H1 (cell line): Measurements from ENCODE around the gene SH3RF3. TPM values are rescaled to one million over a fixed set of nuclear protein-coding genes. Genes with fewer than 3 reads are reported as not detected.

Experiments used
- CTCF ChIA-PET: fragments of 300-600 bp; sonication (Branson Sonifier 250); formaldehyde crosslinking; loops from one replicate; lab custom pipeline; 2021; ENCODE audit not compliant: partially characterized antibody; lab: Charles Lee
- POLR2A ChIA-PET: fragments of 300-600 bp; sonication (Branson Sonifier 250); formaldehyde crosslinking; loops from one replicate; lab custom pipeline; 2021; ENCODE audit warnings: inconsistent platforms; ENCODE audit not compliant: partially characterized antibody; lab: Charles Lee
- DNase-seq, 2 experiments: peaks; one replicate each; pipeline versions ENCODE4 v3.0.0 to v3.0.0-alpha.2; 2010 to 2022; ENCODE audit warnings: low spot score in 2 of 2, low read depth in 1 of 2, mixed read lengths in 1 of 2
- FAIRE-seq: peaks from 2 replicates; lab custom pipeline; 2011; peaks lifted over from hg19 to GRCh38; lab: Jason Lieb, UNC
- H2AFZ ChIP-seq: 2 replicates; pipeline ENCODE4 v1.8.1; 2012; ENCODE audit warnings: low read length, inconsistent platforms
- H2AK5ac ChIP-seq: 2 replicates; pipeline ENCODE4 v1.6.1; 2013; ENCODE audit warnings: low read depth, low read length
- H2BK120ac ChIP-seq: replicated peaks from 2 replicates; pipeline ENCODE3; 2013; ENCODE audit warnings: low read depth, low read length, inconsistent platforms
- H2BK12ac ChIP-seq: 2 replicates; pipeline ENCODE4 v1.6.1; 2013; ENCODE audit warnings: low read depth, low read length
- H2BK15ac ChIP-seq: 2 replicates; pipeline ENCODE4 v1.6.1; 2013; ENCODE audit warnings: low read length
- H2BK20ac ChIP-seq: 2 replicates; pipeline ENCODE4 v1.6.1; 2013; ENCODE audit warnings: low read length
- H2BK5ac ChIP-seq: 2 replicates; pipeline ENCODE4 v1.6.1; 2013; ENCODE audit warnings: low read depth, low read length
- H3K14ac ChIP-seq: 2 replicates; pipeline ENCODE4 v1.6.1; 2013; ENCODE audit warnings: inconsistent platforms; ENCODE audit not compliant: insufficient read length
- H3K18ac ChIP-seq: 2 replicates; pipeline ENCODE4 v1.6.1; 2013; ENCODE audit warnings: low read length; ENCODE audit errors: extremely low read depth
- H3K23ac ChIP-seq: 2 replicates; pipeline ENCODE4 v1.6.1; 2013; ENCODE audit warnings: inconsistent platforms; ENCODE audit not compliant: insufficient read length
- H3K23me2 ChIP-seq: 2 replicates; pipeline ENCODE4 v1.6.1; 2013; ENCODE audit warnings: low read depth, low read length
- H3K27ac ChIP-seq: 2 replicates; pipeline ENCODE4 v1.6.1; 2011; ENCODE audit warnings: low read depth, low read length, inconsistent platforms
- H3K27me3 ChIP-seq, 4 experiments: replicated peaks in 1 of 4; 1 replicate in 1 of 4; 2 replicates in 3 of 4; pipeline versions ENCODE4 v1.6.1 to v1.8.1; 2011 to 2013; ENCODE audit warnings: low read length in 3 of 4, mild to moderate bottlenecking in 3 of 4, inconsistent platforms in 2 of 4, mixed read lengths in 2 of 4, moderate library complexity in 1 of 4; ENCODE audit not compliant: control insufficient read depth in 3 of 4, insufficient read depth in 3 of 4; ENCODE audit errors: extremely low read depth in 1 of 4
- H3K36me3 ChIP-seq, 4 experiments: 2 replicates each; pipeline versions ENCODE4 v1.6.1 to v1.8.1; 2011 to 2013; ENCODE audit warnings: mild to moderate bottlenecking in 4 of 4, low read length in 3 of 4, moderate library complexity in 2 of 4, control low read depth in 1 of 4, inconsistent platforms in 1 of 4; ENCODE audit not compliant: insufficient read depth in 4 of 4, control insufficient read depth in 2 of 4
- H3K4ac ChIP-seq: replicated peaks from 2 replicates; pipeline ENCODE3; 2013; ENCODE audit warnings: low read length, low read depth, mixed read lengths, inconsistent platforms; ENCODE audit not compliant: insufficient read length
- H3K4me1 ChIP-seq, 4 experiments: replicated peaks in 1 of 4; 1 replicate in 1 of 4; 2 replicates in 3 of 4; pipeline versions ENCODE4 v1.6.1 to v1.8.1; 2011 to 2013; ENCODE audit warnings: low read length in 3 of 4, inconsistent platforms in 2 of 4, mixed read lengths in 1 of 4; ENCODE audit not compliant: insufficient read depth in 4 of 4, control insufficient read depth in 3 of 4
- H3K4me2 ChIP-seq, 2 experiments: 2 replicates each; pipeline versions ENCODE4 v1.6.1 to v1.8.1; 2011 to 2013; ENCODE audit warnings: low read depth in 2 of 2, low read length in 2 of 2, control low read depth in 1 of 2, inconsistent platforms in 1 of 2, mild to moderate bottlenecking in 1 of 2; ENCODE audit not compliant: insufficient read depth in 1 of 2
- H3K4me3 ChIP-seq, 4 experiments: fragments of 200-600, 300-600 bp in 1 of 4; sonication (generic), shearing (Covaris generic), sonication (Bioruptor Twin) in 1 of 4; 2 replicates each; pipeline versions ENCODE4 v1.5.1 to v1.8.1; 2011 to 2016; ENCODE audit warnings: low read length in 4 of 4, low read depth in 3 of 4, control low read depth in 2 of 4, inconsistent platforms in 2 of 4, mild to moderate bottlenecking in 2 of 4, mixed read lengths in 1 of 4, moderate library complexity in 1 of 4; ENCODE audit not compliant: insufficient read depth in 2 of 4; ENCODE audit errors: extremely low read depth in 1 of 4
- H3K56ac ChIP-seq: replicated peaks from 2 replicates; pipeline ENCODE3; 2013; ENCODE audit warnings: low read depth, mild to moderate bottlenecking, mixed read lengths, low read length, inconsistent platforms; ENCODE audit not compliant: insufficient read length
- H3K79me1 ChIP-seq: 2 replicates; pipeline ENCODE4 v1.6.1; 2013; ENCODE audit warnings: low read depth, low read length, control low read depth
- H3K79me2 ChIP-seq, 2 experiments: 2 replicates each; pipeline versions ENCODE4 v1.6.1 to v1.8.1; 2012 to 2013; ENCODE audit warnings: low read length in 2 of 2, mild to moderate bottlenecking in 2 of 2, inconsistent platforms in 1 of 2; ENCODE audit not compliant: insufficient read depth in 2 of 2, control insufficient read depth in 1 of 2
- H3K9ac ChIP-seq, 4 experiments: replicated peaks in 1 of 4; 1 replicate in 1 of 4; 2 replicates in 3 of 4; pipeline versions ENCODE4 v1.6.1 to v1.8.1; 2011 to 2013; ENCODE audit warnings: low read depth in 3 of 4, low read length in 3 of 4, control low read depth in 2 of 4, mild to moderate bottlenecking in 2 of 4, moderate library complexity in 2 of 4, inconsistent platforms in 1 of 4; ENCODE audit errors: extremely low read depth in 1 of 4
- H3K9me3 ChIP-seq, 2 experiments: 2 replicates each; pipeline versions ENCODE4 v1.6.1 to v1.8.1; 2012 to 2013; ENCODE audit warnings: mild to moderate bottlenecking in 2 of 2, moderate library complexity in 2 of 2, control low read depth in 1 of 2, inconsistent platforms in 1 of 2, low read depth in 1 of 2, low read length in 1 of 2, mixed read lengths in 1 of 2; ENCODE audit not compliant: insufficient read depth in 2 of 2
- H4K20me1 ChIP-seq, 2 experiments: replicated peaks in 1 of 2; 2 replicates each; pipeline versions ENCODE3 to v1.8.1; 2011 to 2013; ENCODE audit warnings: inconsistent platforms in 2 of 2, low read length in 2 of 2, mild to moderate bottlenecking in 1 of 2; ENCODE audit not compliant: insufficient read depth in 2 of 2, control insufficient read depth in 1 of 2
- H4K5ac ChIP-seq: 2 replicates; pipeline ENCODE4 v1.6.1; 2013; ENCODE audit warnings: low read length, low read depth, mixed read lengths, inconsistent platforms; ENCODE audit not compliant: insufficient read length
- H4K8ac ChIP-seq: 2 replicates; pipeline ENCODE4 v1.8.0; 2013; ENCODE audit warnings: mild to moderate bottlenecking, moderate library complexity, low read length, inconsistent platforms; ENCODE audit not compliant: insufficient read depth; ENCODE audit errors: extremely low read depth
- H4K91ac ChIP-seq: replicated peaks from 2 replicates; pipeline ENCODE3; 2013; ENCODE audit warnings: low read length, mixed read lengths, inconsistent platforms; ENCODE audit not compliant: insufficient read length
- KDM1A ChIP-seq: fragments of 200-600, 300-600 bp; sonication (generic); IDR thresholded peaks from 2 replicates; pipeline ENCODE4 v1.7.1; 2016; ENCODE audit warnings: mild to moderate bottlenecking, low read length, borderline replicate concordance
- POU5F1 ChIP-seq: IDR thresholded peaks from 2 replicates; pipeline ENCODE4 v1.6.1; 2011; ENCODE audit warnings: low read depth, mild to moderate bottlenecking, low read length, moderate library complexity
- RNF2 ChIP-seq: fragments of 200-900, 300-1000 bp; sonication (generic); IDR thresholded peaks from 2 replicates; pipeline ENCODE4 v1.7.1; 2016; ENCODE audit warnings: borderline replicate concordance, low read depth, mild to moderate bottlenecking, antibody characterized with exemption, low read length; ENCODE audit not compliant: poor library complexity, severe bottlenecking; ENCODE audit errors: missing control alignments
- SUZ12 ChIP-seq: fragments of 200-600 bp; sonication (generic); IDR thresholded peaks from 2 replicates; pipeline ENCODE4 v1.6.1; 2012; ENCODE audit warnings: mild to moderate bottlenecking, inconsistent platforms, low read length, moderate library complexity, mixed read lengths
- WGBS, 2 experiments: shearing (Covaris generic) in 1 of 2; methylation state at CpG; one replicate each; pipeline versions ENCODE4 v1.1.6 to v1.1.7; 2013 to 2015; ENCODE audit warnings: low lambda C conversion rate in 2 of 2, mixed read lengths in 2 of 2, inconsistent platforms in 1 of 2, low coverage in 1 of 2, missing lambda C conversion rate in 1 of 2; ENCODE audit not compliant: insufficient replicate concordance in 2 of 2, insufficient coverage in 1 of 2, insufficient read length in 1 of 2; ENCODE audit errors: extremely low coverage in 1 of 2, missing lambda C conversion rate in 1 of 2; 5-methylcytosine and 5-hydroxymethylcytosine counted together
- polyA plus RNA-seq, 7 experiments: library from polyadenylated mRNA; depleted of rRNA in 3 of 7; stranded (reverse) in 5 of 7; unstranded in 2 of 7; fragments of >200 nt in 5 of 7; fragments of 200-250 nt in 2 of 7; gene quantifications; 1 replicate in 5 of 7; 2 replicates in 1 of 7; 4 replicates in 1 of 7; pipeline versions ENCODE4 v1.2.1 to v1.2.3, GENCODE V29; 2011 to 2013; ENCODE audit warnings: missing spikeins in 2 of 7, mixed read lengths in 2 of 7
- total RNA-seq: library from RNA; stranded (reverse); fragmentation: NEBNext Ultra II Directional; extraction: Animal tissue kit (Norgen Biotek cat#: 25700); gene quantifications from 2 replicates; pipeline ENCODE4 v1.2.1, GENCODE V29; 2021

The SH3RF3 gene
- total and polyA plus RNA-seq, 2 of the 8 experiments (the other 6 are each of a cell fraction or from before 2014, with no cell fraction given), result 0.11 to 0.65 TPM

DNA sequence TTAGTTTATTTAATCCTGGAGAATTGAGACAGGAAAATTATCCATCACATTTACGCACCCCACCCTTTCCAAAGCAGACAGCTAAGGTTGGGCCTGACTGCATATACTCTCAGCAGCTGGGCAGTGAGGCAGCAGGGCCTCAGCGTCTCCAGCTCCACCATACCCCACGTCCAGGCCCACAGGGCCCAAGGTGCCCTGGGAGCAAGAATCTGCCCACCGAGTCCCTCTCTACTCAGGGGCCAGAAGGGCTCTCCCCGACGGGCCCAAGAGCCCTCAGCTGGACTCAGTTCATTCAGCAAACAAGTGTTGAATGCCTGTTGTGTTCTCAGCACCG, 358.5 kb downstream of the SH3RF3 start:
- no peak overlapping the region for H3K18ac ChIP-seq
- H3K79me2 ChIP-seq, result no peaks in the 10 kb centered on the region
- DNase-seq (no peak), FAIRE-seq (no peak)
- no peaks in the 10 kb centered on the region for H4K20me1 ChIP-seq
- H2BK12ac ChIP-seq, result no peak overlapping the region
- ChIA-PET POLR2A (no interaction called here), CTCF (interaction anchor here (1.2 kb wide), 1 partner anchor 207 kb away, joined by 3 read pairs; no protein-coding TSS in a partner anchor)
- no peak overlapping the region for H2BK120ac ChIP-seq
- H2AFZ ChIP-seq, result no peak overlapping the region
- TF ChIP-seq RNF2 (no peak), KDM1A (no peak), SUZ12 (no peak), POU5F1 (no peak)
- no peak overlapping the region for H3K23ac ChIP-seq
- no peak overlapping the region for H2BK20ac ChIP-seq
- H3K36me3 ChIP-seq, result no peaks in the 10 kb centered on the region
- H3K27me3 ChIP-seq, result no peaks in the 10 kb centered on the region
- H4K8ac ChIP-seq, result no peak overlapping the region
- H3K23me2 ChIP-seq, result no peaks in the 10 kb centered on the region
- H3K4ac ChIP-seq, result no peak overlapping the region
- no peak overlapping the region for H3K14ac ChIP-seq
- no peak overlapping the region for H3K9ac ChIP-seq
- no peak overlapping the region for H4K5ac ChIP-seq
- H3K79me1 ChIP-seq, result no peaks in the 10 kb centered on the region
- H3K9me3 ChIP-seq, result no peaks in the 10 kb centered on the region
- H4K91ac ChIP-seq, result no peak overlapping the region
- H3K4me1 ChIP-seq, result no peaks in the 10 kb centered on the region
- WGBS, 2 experiments, result 92% methylated on average over 7 of the region's 7 CpGs; no CpG with 5 or more reads in 1 of the 2 experiments
- H3K4me2 ChIP-seq, result no peak overlapping the region
- H2BK15ac ChIP-seq, result no peak overlapping the region
- H3K4me3 ChIP-seq, result no peak overlapping the region
- no peak overlapping the region for H3K56ac ChIP-seq
- H2BK5ac ChIP-seq, result no peak overlapping the region
- H2AK5ac ChIP-seq, result no peak overlapping the region
- no peak overlapping the region for H3K27ac ChIP-seq
